Tibial artery (tissue), 4 donors: ENCODE data around the gene CDKN2B-AS1.

Experiments used
- DNase-seq, 2 donors: peaks; one replicate each; pipeline ENCODE4 v3.0.0-alpha.2; 2019
- H3K27ac ChIP-seq, 2 donors: fragments of 200-600 bp; sonication (generic) in 1 of 2; 1 replicate in 1 of 2; 2 replicates in 1 of 2; pipeline ENCODE4 v1.5.1; 2018 to 2019; ENCODE audit warnings: mild to moderate bottlenecking in 1 of 2
- H3K27me3 ChIP-seq, 2 donors: fragments of 200-600 bp; sonication (generic) in 1 of 2; one replicate each; pipeline versions ENCODE4 v1.5.1 to v1.6.0; 2016 to 2019
- H3K36me3 ChIP-seq, 3 donors: fragments of 200-600 bp; sonication (generic) in 2 of 3; one replicate each; pipeline ENCODE4 v1.5.1; 2016 to 2019; ENCODE audit warnings: mild to moderate bottlenecking in 2 of 3
- H3K4me1 ChIP-seq, 4 donors: fragments of 200-600 bp; sonication (generic) in 2 of 4; 1 replicate in 3 of 4; 2 replicates in 1 of 4; pipeline ENCODE4 v1.5.1; 2016 to 2019
- H3K4me3 ChIP-seq, 2 donors: fragments of 200-600 bp; sonication (generic) in 1 of 2; 1 replicate in 1 of 2; 2 replicates in 1 of 2; pipeline ENCODE4 v1.5.1; 2018 to 2019; ENCODE audit warnings: mild to moderate bottlenecking in 2 of 2
- H3K9me3 ChIP-seq, 3 donors: fragments of 200-600 bp; sonication (generic) in 1 of 3; one replicate each; pipeline ENCODE4 v1.5.1; 2016 to 2019
- CTCF ChIP-seq, 2 experiments: fragments of 200-600 bp in 1 of 2; fragments of 450-650 bp in 1 of 2; IDR thresholded peaks; one replicate each; pipeline ENCODE4 v1.5.1; 2017 to 2019; ENCODE audit warnings: antibody characterized with exemption in 2 of 2, mild to moderate bottlenecking in 1 of 2, moderate library complexity in 1 of 2
- intact Hi-C: fragments of 100-400 bp; cut with DNase I; formaldehyde crosslinking; loops from one replicate; pipeline ENCODE4 v1.15.0; 2023; ENCODE audit warnings: low total_unique reads

CDKN2B-AS1 gene

GRCh38 chr9:22148876-22149637, 154.5 kb downstream of the CDKN2B-AS1 start:
- no peak overlapping the region for H3K27ac ChIP-seq
- no peak for TF ChIP-seq CTCF (IDR thresholded peaks at IDR 0.05)
- H3K4me3 ChIP-seq, result no peak overlapping the region
- DNase-seq, result no peak
- H3K36me3 ChIP-seq, result no peaks in the 10 kb centered on the region
- H3K4me1 ChIP-seq, result no peaks in the 10 kb centered on the region
- no peaks in the 10 kb centered on the region for H3K9me3 ChIP-seq
- no peaks in the 10 kb centered on the region for H3K27me3 ChIP-seq
- intact Hi-C loops, result no loop called here

- no peaks in the 10 kb centered on the region for H3K4me1 ChIP-seq
- H3K36me3 ChIP-seq, result no peaks in the 10 kb centered on the region
- H3K27me3 ChIP-seq, result no peaks in the 10 kb centered on the region
- H3K4me3 ChIP-seq, result no peak overlapping the region
- no peak for DNase-seq
- intact Hi-C loops, result no loop called here
- H3K9me3 ChIP-seq, result no peaks in the 10 kb centered on the region
- no peak for TF ChIP-seq CTCF (IDR thresholded peaks at IDR 0.05)
- no peak overlapping the region for H3K27ac ChIP-seq
These were observed 159.5 kb downstream of the CDKN2B-AS1 start for GRCh38 chr9:22154064-22154463.

- DNase-seq, result no peak
- intact Hi-C loops, result no loop called here
- Histone ChIP-seq H3K27ac (no peak overlapping the region), H3K9me3 (no peaks in the 10 kb centered on the region), H3K27me3 (no peaks in the 10 kb centered on the region), H3K4me3 (no peak overlapping the region), H3K36me3 (no peaks in the 10 kb centered on the region), H3K4me1 (no peaks in the 10 kb centered on the region)
- TF ChIP-seq CTCF (IDR thresholded peaks at IDR 0.05), result no peak
These were observed 162.0 kb downstream of the CDKN2B-AS1 start for GRCh38 chr9:22156586-22156985.

- TF ChIP-seq CTCF (IDR thresholded peaks at IDR 0.05), result no peak
- Histone ChIP-seq H3K4me1 (no peaks in the 10 kb centered on the region), H3K27ac (no peak overlapping the region)
These were observed 162.7 kb downstream of the CDKN2B-AS1 start for GRCh38 chr9:22157276-22157675.

GRCh38 chr9:22157828-22158227, 163.2 kb downstream of the CDKN2B-AS1 start:
- Histone ChIP-seq H3K36me3 (no peaks in the 10 kb centered on the region), H3K27me3 (no peaks in the 10 kb centered on the region), H3K4me3 (no peak overlapping the region), H3K27ac (no peak overlapping the region), H3K9me3 (no peaks in the 10 kb centered on the region), H3K4me1 (no peaks in the 10 kb centered on the region)
- DNase-seq, result no peak
- intact Hi-C loops, result no loop called here
- TF ChIP-seq CTCF (IDR thresholded peaks at IDR 0.05), result no peak

More at GRCh38 chr9:22157276-22157675, 162.7 kb downstream of the CDKN2B-AS1 start:
- no peaks in the 10 kb centered on the region for H3K36me3 ChIP-seq
- H3K4me3 ChIP-seq, result no peak overlapping the region
- no peaks in the 10 kb centered on the region for H3K9me3 ChIP-seq
- DNase-seq, result no peak
- intact Hi-C loops, result no loop called here
- H3K27me3 ChIP-seq, result no peaks in the 10 kb centered on the region
